Thyroid gland (tissue), 4 donors: ENCODE results near the gene KNG1. TPM values are rescaled to one million over a fixed set of nuclear protein-coding genes. Genes with fewer than 3 reads are reported as not detected.

Experiments
- DNase-seq, 2 donors: peaks; one replicate each; pipeline ENCODE4 v3.0.0-alpha.2; 2019
- H3K27ac ChIP-seq, 3 donors: fragments of 200-600 bp; sonication (generic); 1 replicate in 2 of 3; 2 replicates in 1 of 3; pipeline ENCODE4 v1.5.1; 2016 to 2019; ENCODE audit warnings: mild to moderate bottlenecking in 1 of 3, moderate library complexity in 1 of 3
- H3K27me3 ChIP-seq: fragments of 200-600 bp; sonication (generic); one replicate; pipeline ENCODE4 v1.5.1; 2019
- H3K36me3 ChIP-seq, 2 donors: fragments of 200-600 bp; sonication (generic); one replicate each; pipeline ENCODE4 v1.5.1; 2016 to 2019
- H3K4me1 ChIP-seq, 2 donors: fragments of 200-600 bp; sonication (generic); one replicate each; pipeline ENCODE4 v1.5.1; 2017 to 2019
- H3K4me3 ChIP-seq, 3 donors: fragments of 200-600 bp; sonication (generic); replicated peaks in 1 of 3; 1 replicate in 2 of 3; 2 replicates in 1 of 3; pipeline ENCODE4 v1.5.1; 2016; ENCODE audit warnings: mild to moderate bottlenecking in 1 of 3
- H3K9me3 ChIP-seq: fragments of 200-600 bp; sonication (generic); one replicate; pipeline ENCODE4 v1.5.1; 2017
- POLR2A ChIP-seq, 2 donors: fragments of 450-650 bp; IDR thresholded peaks; one replicate each; pipeline ENCODE4 v1.6.1; 2017; ENCODE audit warnings: antibody characterized with exemption in 2 of 2, mild to moderate bottlenecking in 2 of 2, moderate library complexity in 1 of 2
- WGBS, 2 donors: methylation state at CpG; one replicate each; pipeline ENCODE4 v1.1.5; 2017; 5-methylcytosine and 5-hydroxymethylcytosine counted together
- intact Hi-C: fragments of 100-400 bp; cut with DNase I; formaldehyde crosslinking; loops from one replicate; pipeline ENCODE4 v1.15.1; 2023
- total RNA-seq, 4 donors: library from RNA; depleted of rRNA; stranded (reverse); fragments of >200 nt; gene quantifications; one replicate each; pipeline ENCODE4 v1.2.3, GENCODE V29; 2016
- TF ChIP-seq, protein P1 (sequence below), 6 experiments: fragments of 200-600 bp in 3 of 6; fragments of 450-650 bp in 3 of 6; sonication (generic) in 3 of 6; IDR thresholded peaks; one replicate each; pipeline ENCODE4 v1.5.1; 2016 to 2019; ENCODE audit warnings: antibody characterized with exemption in 6 of 6, mild to moderate bottlenecking in 2 of 6, inconsistent platforms in 1 of 6, moderate library complexity in 1 of 6

The KNG1 gene
- total RNA-seq, 4 donors from 2014 or later: not detected

DNA sequence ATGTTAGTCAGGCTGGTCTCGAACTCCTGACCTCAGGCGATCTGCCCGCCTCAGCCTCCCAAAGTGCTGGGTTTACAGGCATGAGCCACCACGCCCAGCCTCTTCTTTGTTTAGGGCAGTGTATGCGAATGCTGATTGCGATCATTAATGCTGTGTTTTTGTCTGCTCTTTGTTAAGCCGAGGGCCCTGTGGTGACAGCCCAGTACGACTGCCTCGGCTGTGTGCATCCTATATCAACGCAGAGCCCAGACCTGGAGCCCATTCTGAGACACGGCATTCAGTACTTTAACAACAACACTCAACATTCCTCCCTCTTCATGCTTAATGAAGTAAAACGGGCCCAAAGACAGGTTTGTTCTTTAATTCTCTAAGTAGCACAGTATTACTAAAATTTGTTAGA, 7.8 kb downstream of the KNG1 start:
- WGBS, 2 donors: 59 to 63% methylated on average over 11 to 12 of the region's 12 CpGs
- Histone ChIP-seq H3K27ac (no peak overlapping the region), H3K36me3 (no peaks in the 10 kb centered on the region), H3K4me3 (no peak overlapping the region), H3K4me1 (peaks cover 0 to 3% of the 10 kb centered on the region in 2 donors), H3K9me3 (no peaks in the 10 kb centered on the region), H3K27me3 (no peaks in the 10 kb centered on the region)
- intact Hi-C loops: no loop called here
- peak; percentile 50 to 54 for DNase-seq
- TF ChIP-seq, protein P1, sequence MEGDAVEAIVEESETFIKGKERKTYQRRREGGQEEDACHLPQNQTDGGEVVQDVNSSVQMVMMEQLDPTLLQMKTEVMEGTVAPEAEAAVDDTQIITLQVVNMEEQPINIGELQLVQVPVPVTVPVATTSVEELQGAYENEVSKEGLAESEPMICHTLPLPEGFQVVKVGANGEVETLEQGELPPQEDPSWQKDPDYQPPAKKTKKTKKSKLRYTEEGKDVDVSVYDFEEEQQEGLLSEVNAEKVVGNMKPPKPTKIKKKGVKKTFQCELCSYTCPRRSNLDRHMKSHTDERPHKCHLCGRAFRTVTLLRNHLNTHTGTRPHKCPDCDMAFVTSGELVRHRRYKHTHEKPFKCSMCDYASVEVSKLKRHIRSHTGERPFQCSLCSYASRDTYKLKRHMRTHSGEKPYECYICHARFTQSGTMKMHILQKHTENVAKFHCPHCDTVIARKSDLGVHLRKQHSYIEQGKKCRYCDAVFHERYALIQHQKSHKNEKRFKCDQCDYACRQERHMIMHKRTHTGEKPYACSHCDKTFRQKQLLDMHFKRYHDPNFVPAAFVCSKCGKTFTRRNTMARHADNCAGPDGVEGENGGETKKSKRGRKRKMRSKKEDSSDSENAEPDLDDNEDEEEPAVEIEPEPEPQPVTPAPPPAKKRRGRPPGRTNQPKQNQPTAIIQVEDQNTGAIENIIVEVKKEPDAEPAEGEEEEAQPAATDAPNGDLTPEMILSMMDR (IDR thresholded peaks at IDR 0.05): peak in 2 of 6 experiments; percentile 7 to 11
- no peak for TF ChIP-seq POLR2A (IDR thresholded peaks at IDR 0.05)

DNA sequence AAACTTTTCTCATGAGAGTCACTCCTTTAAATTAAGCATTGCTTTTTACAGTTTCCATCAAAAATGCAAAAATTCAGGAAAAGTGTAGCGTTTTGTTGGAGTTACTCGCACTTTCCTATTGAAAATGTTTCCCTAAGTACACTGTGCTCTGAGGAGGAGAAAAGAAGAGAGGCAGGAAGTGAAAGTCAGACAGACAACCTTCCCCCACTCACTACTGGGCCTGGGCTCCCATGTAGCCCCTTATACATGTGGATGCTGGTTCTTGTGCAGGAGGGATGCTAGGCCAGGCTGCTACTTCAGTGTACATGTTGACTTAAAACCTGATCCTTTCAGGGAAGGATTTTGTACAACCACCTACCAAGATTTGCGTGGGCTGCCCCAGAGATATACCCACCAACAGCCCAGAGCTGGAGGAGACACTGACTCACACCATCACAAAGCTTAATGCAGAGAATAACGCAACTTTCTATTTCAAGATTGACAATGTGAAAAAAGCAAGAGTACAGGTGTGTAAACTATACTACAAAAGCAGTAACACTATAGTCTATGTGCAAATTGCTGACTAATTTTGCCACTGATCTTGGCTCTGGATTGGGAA, 15.1 kb downstream of the KNG1 start:
- Histone ChIP-seq H3K36me3 (no peaks in the 10 kb centered on the region), H3K4me3 (no peak overlapping the region), H3K27ac (no peak overlapping the region), H3K27me3 (no peaks in the 10 kb centered on the region), H3K9me3 (no peaks in the 10 kb centered on the region), H3K4me1 (no peaks in the 10 kb centered on the region)
- TF ChIP-seq POLR2A (IDR thresholded peaks at IDR 0.05): no peak
- TF ChIP-seq, protein P1 (IDR thresholded peaks at IDR 0.05): no peak
- intact Hi-C loops: no loop called here
- DNase-seq: no peak
- WGBS, 2 donors: 85 to 92% methylated on average over 4 of the region's 4 CpGs

DNA sequence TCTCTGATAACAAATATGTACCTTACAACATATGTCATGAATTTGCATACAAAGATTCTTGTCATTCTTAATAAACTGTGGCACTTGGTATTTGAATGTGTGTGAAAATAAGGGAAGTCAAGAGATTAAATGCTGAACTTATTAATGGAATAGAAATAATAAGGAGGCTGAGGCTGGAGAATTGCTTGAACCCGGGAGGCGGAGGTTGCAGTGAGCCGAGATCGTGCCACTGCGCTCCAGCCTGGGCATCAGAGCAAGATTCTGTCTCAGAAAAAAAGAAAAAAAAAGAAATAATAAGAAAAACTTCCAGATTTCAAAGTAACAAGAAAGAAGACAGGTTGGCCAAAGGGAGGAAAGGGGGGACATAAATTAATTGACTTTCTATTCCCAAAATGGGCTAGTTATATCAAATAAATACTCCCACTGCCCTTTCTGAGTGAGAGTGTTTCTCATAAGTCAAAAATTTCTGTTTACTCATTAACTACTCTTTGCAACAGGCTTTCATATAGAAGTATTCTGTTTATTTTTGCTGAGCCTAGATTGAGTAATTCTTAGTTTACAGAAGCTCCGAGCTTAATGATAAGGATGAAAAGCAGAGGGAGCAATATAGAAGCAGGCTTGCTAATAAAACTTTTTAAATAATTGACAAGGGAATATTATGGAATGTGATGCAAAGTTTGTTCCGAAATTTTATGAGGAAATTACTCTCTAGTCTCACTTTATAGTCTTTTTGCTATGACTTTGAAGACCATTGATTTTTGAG, 25.6 kb downstream of the KNG1 start:
- Histone ChIP-seq H3K9me3 (no peaks in the 10 kb centered on the region), H3K4me3 (no peak overlapping the region), H3K27me3 (no peaks in the 10 kb centered on the region), H3K4me1 (no peaks in the 10 kb centered on the region), H3K27ac (no peak overlapping the region), H3K36me3 (no peaks in the 10 kb centered on the region)
- intact Hi-C loops: no loop called here
- DNase-seq: no peak
- WGBS, 2 donors: 83 to 86% methylated on average over 7 of the region's 7 CpGs
- TF ChIP-seq POLR2A (IDR thresholded peaks at IDR 0.05): no peak
- TF ChIP-seq, protein P1 (IDR thresholded peaks at IDR 0.05): no peak

DNA sequence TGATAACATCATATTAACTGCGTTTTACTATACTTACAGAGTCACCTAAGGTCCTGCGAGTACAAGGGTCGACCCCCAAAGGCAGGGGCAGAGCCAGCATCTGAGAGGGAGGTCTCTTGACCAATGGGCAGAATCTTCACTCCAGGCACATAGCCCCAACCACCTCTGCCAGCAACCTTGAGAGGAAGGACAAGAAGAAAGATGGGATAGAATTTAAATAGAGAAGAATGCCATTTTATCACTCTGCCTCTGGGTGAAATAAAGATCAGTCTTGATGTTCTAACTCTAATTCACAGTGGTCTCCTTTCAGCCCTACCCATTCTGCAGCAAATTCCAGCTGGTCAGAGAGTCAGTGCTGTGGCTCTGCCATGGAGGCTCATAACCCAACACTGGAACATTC, 26.5 kb downstream of the KNG1 start:
- 69 to 77% methylated on average over 3 of the region's 3 CpGs for WGBS, 2 donors
- Histone ChIP-seq H3K27me3 (no peaks in the 10 kb centered on the region), H3K4me3 (no peak overlapping the region), H3K4me1 (no peaks in the 10 kb centered on the region), H3K9me3 (no peaks in the 10 kb centered on the region), H3K27ac (no peak overlapping the region), H3K36me3 (no peaks in the 10 kb centered on the region)
- TF ChIP-seq, protein P1 (IDR thresholded peaks at IDR 0.05): no peak
- TF ChIP-seq POLR2A (IDR thresholded peaks at IDR 0.05): no peak
- DNase-seq: no peak
- intact Hi-C loops: no loop called here

DNA sequence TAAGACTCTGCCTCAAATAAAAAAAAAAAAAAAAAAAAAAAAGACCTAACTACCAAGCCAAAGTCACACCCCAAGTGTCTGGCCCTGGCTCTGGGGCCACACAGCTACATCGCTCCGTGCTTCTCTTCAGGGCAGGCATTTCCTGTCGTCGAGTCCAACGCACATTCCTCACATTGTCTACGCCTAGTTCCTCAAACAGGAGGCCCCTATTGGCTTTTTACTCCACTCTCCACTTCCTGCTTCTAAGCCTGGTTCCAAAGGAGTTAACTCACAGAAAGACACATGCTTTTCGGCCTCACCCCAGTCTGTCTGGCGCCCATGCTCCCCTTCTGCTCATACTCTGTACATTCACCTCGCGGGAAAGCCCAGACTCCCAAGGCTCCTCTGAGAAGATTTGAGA, 28.8 kb downstream of the KNG1 start:
- H3K4me3 ChIP-seq: no peak overlapping the region
- DNase-seq: peak in 1 of 2 donors; percentile 4
- no peaks in the 10 kb centered on the region for H3K4me1 ChIP-seq
- no peak for TF ChIP-seq POLR2A (IDR thresholded peaks at IDR 0.05)
- TF ChIP-seq, protein P1 (IDR thresholded peaks at IDR 0.05): no peak
- no peak overlapping the region for H3K27ac ChIP-seq
- H3K27me3 ChIP-seq: no peaks in the 10 kb centered on the region
- no peaks in the 10 kb centered on the region for H3K9me3 ChIP-seq
- H3K36me3 ChIP-seq: no peaks in the 10 kb centered on the region
- 28 to 29% methylated on average over 10 of the region's 10 CpGs for WGBS, 2 donors
- intact Hi-C loops: no loop called here
